GM12878 (cell line): ENCODE measurements around the gene PHB1.

ENCODE experiments used
- CBX3 ChIP-seq: fragments of 200-600 bp; sonication (generic); IDR thresholded peaks from 2 replicates; pipeline ENCODE4 v1.6.1; 2016; ENCODE audit warnings: low read depth, borderline replicate concordance
- CTCF ChIP-seq, 3 experiments: IDR thresholded peaks in 2 of 3; conservative IDR thresholded peaks in 1 of 3; 2 replicates each; pipeline ENCODE4 v1.5.1; 2011; ENCODE audit warnings: low read depth in 3 of 3, low read length in 3 of 3, mild to moderate bottlenecking in 3 of 3, control low read depth in 2 of 3, moderate library complexity in 2 of 3, inconsistent platforms in 1 of 3, mixed read lengths in 1 of 3; ENCODE audit not compliant: control insufficient read depth in 2 of 3, insufficient read depth in 1 of 3; ENCODE audit errors: extremely low read depth in 1 of 3
- ESRRA ChIP-seq: IDR thresholded peaks from 2 replicates; pipeline ENCODE4 v1.6.1; 2012; ENCODE audit warnings: mild to moderate bottlenecking, low read length, improper control_type of control experiment
- MTA2 ChIP-seq: fragments of 450-650 bp; IDR thresholded peaks from 2 replicates; pipeline ENCODE4 v1.6.1; 2016; ENCODE audit warnings: low read depth, mild to moderate bottlenecking, moderate library complexity
- NR2C2 ChIP-seq: IDR thresholded peaks from 2 replicates; pipeline ENCODE4 v1.6.1; 2011; ENCODE audit warnings: borderline replicate concordance, low read depth; ENCODE audit not compliant: control insufficient read depth, insufficient read length
- PML ChIP-seq: IDR thresholded peaks from 2 replicates; pipeline ENCODE4 v1.6.1; 2012; ENCODE audit warnings: low read length, inconsistent platforms
- POLR2A ChIP-seq: IDR thresholded peaks from 2 replicates; pipeline ENCODE4 v1.6.1; 2011; ENCODE audit warnings: low read depth, mild to moderate bottlenecking, low read length
- TF ChIP-seq, protein P1 (sequence below): fragments of 450-650 bp; IDR thresholded peaks from 2 replicates; pipeline ENCODE4 v1.6.1; 2017; ENCODE audit warnings: mild to moderate bottlenecking

DNA sequence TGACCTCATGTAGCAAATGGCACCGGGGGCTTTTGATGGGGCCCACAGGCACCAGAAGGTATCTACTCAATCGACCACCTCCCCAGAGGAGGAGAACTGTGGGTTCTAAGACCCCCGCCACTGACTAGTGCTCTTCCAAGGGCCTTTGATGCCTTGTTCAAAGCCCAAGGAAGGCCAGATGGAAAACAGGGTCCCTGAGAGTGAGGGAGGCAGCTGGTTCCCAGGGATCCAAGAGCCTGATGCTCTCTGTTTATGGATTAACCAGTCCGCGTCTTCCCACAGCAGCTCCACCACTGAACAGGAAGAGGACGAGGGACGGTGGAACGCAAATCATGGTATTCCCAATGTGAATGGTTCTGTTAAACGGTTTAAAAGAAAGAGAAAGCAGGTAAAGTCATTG lies 7.6 kb downstream of the PHB1 start:
- TF ChIP-seq CTCF (IDR thresholded peaks at IDR 0.05 in 2 of 3, conservative IDR thresholded peaks at IDR 0.05 in 1 of 3; ENCODE audit: control insufficient read depth in 2 of 3, extremely low read depth in 1 of 3, insufficient read depth in 1 of 3, low read depth in 3 of 3, low read length in 3 of 3): no peak
- TF ChIP-seq CBX3: no peak
- no peak for TF ChIP-seq PML
- no peak for TF ChIP-seq NR2C2
- TF ChIP-seq, protein P1, sequence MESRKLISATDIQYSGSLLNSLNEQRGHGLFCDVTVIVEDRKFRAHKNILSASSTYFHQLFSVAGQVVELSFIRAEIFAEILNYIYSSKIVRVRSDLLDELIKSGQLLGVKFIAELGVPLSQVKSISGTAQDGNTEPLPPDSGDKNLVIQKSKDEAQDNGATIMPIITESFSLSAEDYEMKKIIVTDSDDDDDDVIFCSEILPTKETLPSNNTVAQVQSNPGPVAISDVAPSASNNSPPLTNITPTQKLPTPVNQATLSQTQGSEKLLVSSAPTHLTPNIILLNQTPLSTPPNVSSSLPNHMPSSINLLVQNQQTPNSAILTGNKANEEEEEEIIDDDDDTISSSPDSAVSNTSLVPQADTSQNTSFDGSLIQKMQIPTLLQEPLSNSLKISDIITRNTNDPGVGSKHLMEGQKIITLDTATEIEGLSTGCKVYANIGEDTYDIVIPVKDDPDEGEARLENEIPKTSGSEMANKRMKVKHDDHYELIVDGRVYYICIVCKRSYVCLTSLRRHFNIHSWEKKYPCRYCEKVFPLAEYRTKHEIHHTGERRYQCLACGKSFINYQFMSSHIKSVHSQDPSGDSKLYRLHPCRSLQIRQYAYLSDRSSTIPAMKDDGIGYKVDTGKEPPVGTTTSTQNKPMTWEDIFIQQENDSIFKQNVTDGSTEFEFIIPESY: no peak
- TF ChIP-seq ESRRA: no peak
- TF ChIP-seq POLR2A: no peak
- TF ChIP-seq MTA2: no peak
